AG04450 (cell line): ENCODE results near the gene FOS. TPM values are rescaled to one million over a fixed set of nuclear protein-coding genes. Genes with fewer than 3 reads are reported as not detected.
A peak's percentile ranks its signal among the peaks of the same experiment; 100 is the strongest.
"Not testable (repeated sequence)": the region's sequence is repeated elsewhere in the genome, so short reads cannot be mapped to it uniquely, and the experiment has no call there.

Source experiments
- CTCF ChIA-PET: fragments of 300-600, 350-600 bp; formaldehyde crosslinking; extraction: SDS; loops from one replicate; lab custom pipeline; 2022; ENCODE audit warnings: antibody characterized with exemption, inconsistent platforms; lab: Charles Lee
- POLR2A ChIA-PET: fragments of 350-600 bp; formaldehyde crosslinking; extraction: SDS; loops from one replicate; lab custom pipeline; 2021; ENCODE audit warnings: antibody characterized with exemption, inconsistent platforms; lab: Yijun Ruan, JAX
- DNase-seq: peaks from one replicate; pipeline ENCODE4 v3.0.0-alpha.2; 2011; ENCODE audit warnings: low read depth, low spot score
- H3K27ac ChIP-seq: one replicate; pipeline ENCODE4 v1.5.1; 2012; ENCODE audit warnings: low read depth, low read length, control low read depth
- H3K27me3 ChIP-seq: one replicate; pipeline ENCODE4 v1.6.0; 2012; ENCODE audit warnings: low read length; ENCODE audit not compliant: control insufficient read depth, insufficient read depth
- H3K4me3 ChIP-seq: 2 replicates; pipeline ENCODE4 v1.5.1; 2011; ENCODE audit warnings: mild to moderate bottlenecking, low read depth, low read length, control low read depth
- H3K9me3 ChIP-seq: 2 replicates; pipeline ENCODE4 v1.5.1; 2012; ENCODE audit warnings: low read length; ENCODE audit not compliant: control insufficient read depth, insufficient read depth
- CTCF ChIP-seq: IDR thresholded peaks from 2 replicates; pipeline ENCODE4 v1.5.1; 2011; ENCODE audit warnings: low read depth, low read length, control low read depth, inconsistent platforms
- polyA plus RNA-seq: library from polyadenylated mRNA; depleted of rRNA; stranded (reverse); fragments of >200 nt; gene quantifications from 2 replicates; pipeline ENCODE4 v1.2.3, GENCODE V29; 2011

The FOS gene
- polyA plus RNA-seq, 1 experiment = 30.6 TPM

- peak; percentile 96 for TF ChIP-seq CTCF
- H3K27me3 ChIP-seq = no peaks in the 10 kb centered on the region
- CTCF ChIA-PET = interaction anchor here (0.6 to 9.2 kb wide), 18 partner anchors 8 to 675 kb away, joined by 3 to 155 read pairs (median 4); no protein-coding TSS in a partner anchor
- no peak overlapping the region for H3K27ac ChIP-seq
- H3K9me3 ChIP-seq = no peaks in the 10 kb centered on the region
- DNase-seq = no peak
- POLR2A ChIA-PET = no interaction called here
- no peak overlapping the region for H3K4me3 ChIP-seq
Measured at GRCh38 chr14:75307700-75308379, 29.2 kb downstream of the FOS start.

- DNase-seq, H3K27ac ChIP-seq, H3K4me3 ChIP-seq, H3K27me3 ChIP-seq, H3K9me3 ChIP-seq: not testable (repeated sequence)
- POLR2A ChIA-PET = interaction anchor here (0.7 kb wide), 1 partner anchor 19 kb away, joined by 6 read pairs; no protein-coding TSS in a partner anchor
- CTCF ChIA-PET = interaction anchor here (0.7 to 9.2 kb wide), 16 partner anchors 9 to 309 kb away, joined by 3 to 155 read pairs (median 6); no protein-coding TSS in a partner anchor
Measured at GRCh38 chr14:75308991-75309390, 30.4 kb downstream of the FOS start.

- CTCF ChIA-PET = interaction anchor here (0.6 to 9.2 kb wide), 11 partner anchors 8 to 310 kb away, joined by 3 to 155 read pairs (median 7); no protein-coding TSS in a partner anchor
Measured at GRCh38 chr14:75309561-75309960, 30.9 kb downstream of the FOS start.

GRCh38 chr14:75310295-75311111 is 31.9 kb downstream of the FOS start:
- peak overlapping the region; percentile 52 for H3K27ac ChIP-seq

More at GRCh38 chr14:75309561-75309960, 30.9 kb downstream of the FOS start:
- POLR2A ChIA-PET, H3K27me3 ChIP-seq, H3K27ac ChIP-seq, DNase-seq, H3K4me3 ChIP-seq, H3K9me3 ChIP-seq: not testable (repeated sequence)

GRCh38 chr14:75311356-75311755 is 32.7 kb downstream of the FOS start:
- DNase-seq = no peak
- no peaks in the 10 kb centered on the region for H3K27me3 ChIP-seq
- ChIA-PET POLR2A (interaction anchor here (1.2 kb wide), 1 partner anchor 142 kb away, joined by 4 read pairs; no protein-coding TSS in a partner anchor), CTCF (interaction anchor here (0.6 to 9.2 kb wide), 3 partner anchors 117 to 249 kb away, joined by 4 to 155 read pairs (median 27); partner anchors contain the start of gene JDP2)
- no peak overlapping the region for H3K4me3 ChIP-seq
- no peak overlapping the region for H3K27ac ChIP-seq
- H3K9me3 ChIP-seq = no peaks in the 10 kb centered on the region
- no peak for TF ChIP-seq CTCF

More at GRCh38 chr14:75310295-75311111, 31.9 kb downstream of the FOS start:
- peak; percentile 63 for DNase-seq
- POLR2A ChIA-PET = interaction anchor here (0.5 to 1.2 kb wide), 4 partner anchors 118 to 606 kb away, joined by 3 to 4 read pairs (median 4); partner anchors contain the start of gene JDP2
- no peak overlapping the region; the same call in 1 of the 2 replicates for H3K4me3 ChIP-seq
- CTCF ChIA-PET = interaction anchor here (0.5 to 9.2 kb wide), 5 partner anchors 164 to 250 kb away, joined by 3 to 155 read pairs (median 6); no protein-coding TSS in a partner anchor
- no peak for TF ChIP-seq CTCF
- H3K9me3 ChIP-seq = no peaks in the 10 kb centered on the region
- H3K27me3 ChIP-seq = no peaks in the 10 kb centered on the region
